Right hindlimb (tissue), 1 donor: ENCODE data around the gene XRCC2.

Experiments used
- DNase-seq: peaks from one replicate; pipeline ENCODE4 v3.0.0-alpha.2; 2018

XRCC2 gene

DNA sequence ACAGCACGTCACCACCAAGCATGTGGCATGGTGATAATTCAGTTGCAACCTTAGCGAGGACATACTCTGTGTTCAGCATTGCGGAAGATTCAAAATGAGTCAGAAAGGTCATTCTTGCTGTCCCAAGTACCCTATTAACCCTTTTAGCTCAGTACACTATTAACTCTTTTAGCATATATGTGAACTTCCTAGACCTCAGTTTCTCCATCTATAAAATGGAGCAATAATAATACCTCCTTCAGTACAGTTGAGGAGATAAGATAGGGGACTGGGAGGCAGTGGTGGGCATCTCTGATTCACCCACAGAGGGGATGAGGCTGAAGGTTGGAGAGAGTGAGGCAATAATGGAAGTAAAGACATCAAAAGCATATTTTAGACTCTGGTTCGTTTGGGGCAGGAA, 67.3 kb downstream of the XRCC2 start:
- no peak for DNase-seq

- DNase-seq: no peak
Measured at GRCh38 chr7:152608208-152608607, 67.7 kb downstream of the XRCC2 start.

GRCh38 chr7:152607007-152607406, 68.9 kb downstream of the XRCC2 start:
- no peak for DNase-seq

- no peak for DNase-seq
Measured at GRCh38 chr7:152602962-152603361, 73.0 kb downstream of the XRCC2 start.

DNA sequence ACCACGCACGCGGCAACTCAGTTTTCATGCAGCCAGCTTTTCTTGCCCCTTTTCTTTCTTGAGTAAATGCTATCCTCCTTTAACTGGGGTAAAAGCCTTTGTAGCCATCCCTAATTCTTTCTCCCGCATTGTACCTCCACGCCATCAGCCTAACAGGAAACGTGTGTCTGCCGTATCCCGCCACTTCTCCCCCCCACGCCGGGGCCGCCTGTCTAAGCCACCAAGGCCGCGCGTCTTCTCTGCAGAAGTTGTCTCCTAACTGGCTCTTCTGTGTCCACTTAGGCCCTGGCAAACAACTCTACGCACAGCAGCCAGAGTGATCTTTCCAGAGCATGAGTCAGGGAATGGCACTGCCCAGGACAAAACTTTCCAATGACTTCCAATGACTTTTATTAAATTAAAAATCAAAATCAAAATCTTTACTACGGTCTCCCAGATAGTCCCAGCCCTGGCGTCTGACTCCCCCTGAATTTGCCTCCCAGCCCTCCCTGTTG, 74.6 kb downstream of the XRCC2 start:
- DNase-seq: no peak

GRCh38 chr7:152600266-152600665, 75.7 kb downstream of the XRCC2 start:
- DNase-seq: no peak

- no peak for DNase-seq
Measured at GRCh38 chr7:152597507-152597906, 78.4 kb downstream of the XRCC2 start.

- no peak for DNase-seq
Measured at GRCh38 chr7:152596824-152597223, 79.1 kb downstream of the XRCC2 start.
